ENCODE data around the gene CLRN1.

GRCh38 chr3:150968341-150969035 lies 4.0 kb downstream of the CLRN1 start:
- TF ChIP-seq EZH2 (IDR thresholded peaks at IDR 0.05; ENCODE audit: borderline replicate concordance, low read depth, low read length, severe bottlenecking) (no peak), CTCF (IDR thresholded peaks at IDR 0.05; ENCODE audit: borderline replicate concordance, extremely low read depth, low read length, poor library complexity, severe bottlenecking) (no peak)

All from DND-41 (cell line).